Natural killer cell (primary cell): ENCODE measurements around the gene STAT5A. TPM values are rescaled to one million over a fixed set of nuclear protein-coding genes. Genes with fewer than 3 reads are reported as not detected.
A peak's percentile ranks its signal among the peaks of the same experiment; 100 is the strongest.

ENCODE experiments used
- ATAC-seq, 3 donors: fragments of 150-1000 bp in 2 of 3; fragments of 200-7000 bp in 1 of 3; cut with Tn5 transposase; 1 replicate in 1 of 3; 2 replicates in 2 of 3; pipeline ENCODE4 v1.10.0; 2021; ENCODE audit warnings: mild to moderate bottlenecking in 2 of 3, moderate library complexity in 2 of 3
- DNase-seq, 2 donors: peaks; one replicate each; pipeline versions ENCODE4 v3.0.0 to v3.0.0-alpha.2; 2013 to 2021; ENCODE audit warnings: mixed read lengths in 1 of 2
- H3K27ac ChIP-seq: one replicate; pipeline ENCODE4 v1.5.1; 2013; ENCODE audit warnings: mild to moderate bottlenecking, low read length
- H3K27me3 ChIP-seq: one replicate; pipeline ENCODE4 v1.6.1; 2013; ENCODE audit warnings: low read length; ENCODE audit not compliant: control insufficient read depth, insufficient read depth
- H3K36me3 ChIP-seq: one replicate; pipeline ENCODE4 v1.6.1; 2013; ENCODE audit warnings: low read length; ENCODE audit not compliant: control insufficient read depth, insufficient read depth
- H3K4me1 ChIP-seq: one replicate; pipeline ENCODE4 v1.6.1; 2013; ENCODE audit warnings: low read length; ENCODE audit not compliant: control insufficient read depth, insufficient read depth
- H3K4me3 ChIP-seq: one replicate; pipeline ENCODE4 v1.5.1; 2013; ENCODE audit warnings: low read length
- H3K9me3 ChIP-seq: one replicate; pipeline ENCODE4 v1.6.1; 2013; ENCODE audit warnings: low read length; ENCODE audit not compliant: control insufficient read depth, insufficient read depth
- H3K27ac Mint-ChIP-seq, 2 donors: one replicate each; pipeline ENCODE4 v1.8.0; 2022; ENCODE audit warnings: mild to moderate bottlenecking in 2 of 2, mixed read lengths in 2 of 2, moderate library complexity in 1 of 2
- H3K27me3 Mint-ChIP-seq, 2 donors: one replicate each; pipeline ENCODE4 v1.8.0; 2022; ENCODE audit warnings: low read depth in 2 of 2, mixed read lengths in 2 of 2
- H3K36me3 Mint-ChIP-seq: one replicate; pipeline ENCODE4 v1.8.0; 2022; ENCODE audit warnings: mixed read lengths
- H3K4me1 Mint-ChIP-seq, 2 donors: one replicate each; pipeline ENCODE4 v1.8.0; 2022; ENCODE audit warnings: mixed read lengths in 2 of 2
- H3K4me3 Mint-ChIP-seq: one replicate; pipeline ENCODE4 v1.8.0; 2022; ENCODE audit warnings: mild to moderate bottlenecking, moderate library complexity, mixed read lengths
- H3K9me3 Mint-ChIP-seq, 2 donors: one replicate each; pipeline ENCODE4 v1.8.0; 2022; ENCODE audit warnings: mixed read lengths in 2 of 2
- WGBS: methylation state at CpG from one replicate; pipeline ENCODE4 v1.1.7; 2013; ENCODE audit warnings: missing lambda C conversion rate; ENCODE audit not compliant: insufficient coverage; 5-methylcytosine and 5-hydroxymethylcytosine counted together
- intact Hi-C: fragments of 100-400 bp; cut with micrococcal nuclease; formaldehyde crosslinking; loops from one replicate; pipeline ENCODE4 v1.14.2; 2022
- total RNA-seq, 4 donors: library from RNA; stranded (reverse); fragments of 120-200 nt in 1 of 4; gene quantifications; one replicate each; pipeline versions ENCODE4 v1.2.3 to v1.2.4, GENCODE V29; 2013 to 2022
- TF ChIP-seq, protein P1 (sequence below): fragments of 200-600 bp; IDR thresholded peaks from one replicate; pipeline ENCODE4 v1.8.0; 2022; ENCODE audit warnings: antibody characterized with exemption

STAT5A gene
- total RNA-seq, 3 donors from 2014 or later (not counting 1 experiment from before 2014, with no cell fraction given): 112 to 135 (median 117) TPM

DNA sequence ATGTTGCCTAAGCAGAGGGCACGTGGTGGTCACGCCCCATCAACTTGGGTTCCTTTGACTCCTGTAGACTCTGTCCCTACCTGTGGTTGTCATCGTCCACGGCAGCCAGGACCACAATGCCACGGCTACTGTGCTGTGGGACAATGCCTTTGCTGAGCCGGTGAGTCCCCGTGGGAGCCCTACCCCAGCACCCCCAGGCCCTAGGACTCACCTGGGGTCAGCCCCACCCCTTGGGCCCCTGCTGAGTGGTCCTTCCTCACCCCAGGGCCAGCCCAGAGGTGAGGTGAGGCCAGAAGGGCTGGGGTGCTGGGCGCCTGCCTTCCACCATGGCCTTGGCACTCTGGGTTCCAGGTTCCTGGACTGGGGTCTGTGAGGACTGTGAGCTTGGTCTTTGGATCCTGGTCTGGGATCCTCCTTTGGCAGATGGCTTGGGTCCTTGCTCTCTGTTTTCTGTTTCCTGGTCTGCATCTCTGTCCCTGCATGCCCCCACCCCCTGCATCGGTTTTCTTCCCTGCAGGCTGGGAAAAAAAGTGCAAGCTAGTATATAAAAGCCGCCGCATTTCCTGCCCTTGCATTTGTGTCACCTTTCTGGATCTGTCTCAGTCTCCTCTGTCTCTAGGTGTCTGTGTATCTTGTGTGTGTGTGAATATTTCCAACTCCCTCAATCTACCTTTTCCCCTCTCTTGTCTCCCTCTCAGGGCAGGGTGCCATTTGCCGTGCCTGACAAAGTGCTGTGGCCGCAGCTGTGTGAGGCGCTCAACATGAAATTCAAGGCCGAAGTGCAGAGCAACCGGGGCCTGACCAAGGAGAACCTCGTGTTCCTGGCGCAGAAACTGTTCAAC is 17.5 kb downstream of the STAT5A start:
- no peaks in the 10 kb centered on the region for H3K9me3 Mint-ChIP-seq
- no peaks in the 10 kb centered on the region for H3K27me3 Mint-ChIP-seq
- Histone ChIP-seq H3K36me3 (peaks cover 79% of the 10 kb centered on the region), H3K9me3 (no peaks in the 10 kb centered on the region), H3K27ac (no peak overlapping the region), H3K4me1 (no peaks in the 10 kb centered on the region), H3K27me3 (no peaks in the 10 kb centered on the region), H3K4me3 (no peak overlapping the region)
- 93% methylated on average over 15 of the region's 18 CpGs for WGBS
- H3K4me1 Mint-ChIP-seq: peaks cover 0 to 4% of the 10 kb centered on the region in 2 donors
- no peak for ATAC-seq
- peak in 1 of 2 donors; percentile 61 for DNase-seq
- intact Hi-C loops: no loop called here
- peaks cover 16% of the 10 kb centered on the region for H3K36me3 Mint-ChIP-seq
- H3K4me3 Mint-ChIP-seq: no peak overlapping the region
- TF ChIP-seq, protein P1, sequence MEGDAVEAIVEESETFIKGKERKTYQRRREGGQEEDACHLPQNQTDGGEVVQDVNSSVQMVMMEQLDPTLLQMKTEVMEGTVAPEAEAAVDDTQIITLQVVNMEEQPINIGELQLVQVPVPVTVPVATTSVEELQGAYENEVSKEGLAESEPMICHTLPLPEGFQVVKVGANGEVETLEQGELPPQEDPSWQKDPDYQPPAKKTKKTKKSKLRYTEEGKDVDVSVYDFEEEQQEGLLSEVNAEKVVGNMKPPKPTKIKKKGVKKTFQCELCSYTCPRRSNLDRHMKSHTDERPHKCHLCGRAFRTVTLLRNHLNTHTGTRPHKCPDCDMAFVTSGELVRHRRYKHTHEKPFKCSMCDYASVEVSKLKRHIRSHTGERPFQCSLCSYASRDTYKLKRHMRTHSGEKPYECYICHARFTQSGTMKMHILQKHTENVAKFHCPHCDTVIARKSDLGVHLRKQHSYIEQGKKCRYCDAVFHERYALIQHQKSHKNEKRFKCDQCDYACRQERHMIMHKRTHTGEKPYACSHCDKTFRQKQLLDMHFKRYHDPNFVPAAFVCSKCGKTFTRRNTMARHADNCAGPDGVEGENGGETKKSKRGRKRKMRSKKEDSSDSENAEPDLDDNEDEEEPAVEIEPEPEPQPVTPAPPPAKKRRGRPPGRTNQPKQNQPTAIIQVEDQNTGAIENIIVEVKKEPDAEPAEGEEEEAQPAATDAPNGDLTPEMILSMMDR: no peak
- H3K27ac Mint-ChIP-seq: no peak overlapping the region

DNA sequence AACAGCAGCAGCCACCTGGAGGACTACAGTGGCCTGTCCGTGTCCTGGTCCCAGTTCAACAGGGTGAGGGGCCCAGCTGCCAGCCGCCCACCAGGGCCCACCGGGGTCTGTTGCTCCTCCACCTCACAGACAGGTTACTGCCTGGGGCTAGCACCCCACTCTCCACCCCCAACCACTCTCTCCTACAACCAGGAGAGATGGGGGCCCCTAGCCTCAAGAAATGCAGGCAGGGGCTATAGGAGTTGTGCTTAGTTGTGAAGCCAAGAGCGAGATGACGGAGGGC is 18.0 kb downstream of the STAT5A start:
- Mint-ChIP-seq H3K9me3 (no peaks in the 10 kb centered on the region), H3K36me3 (peaks cover 16% of the 10 kb centered on the region), H3K27ac (no peak overlapping the region), H3K4me3 (no peak overlapping the region), H3K4me1 (peaks cover 0 to 8% of the 10 kb centered on the region in 2 donors), H3K27me3 (no peaks in the 10 kb centered on the region)
- DNase-seq (no peak), ATAC-seq (no peak)
- no peaks in the 10 kb centered on the region for H3K4me1 ChIP-seq
- TF ChIP-seq, protein P1: no peak
- no peaks in the 10 kb centered on the region for H3K27me3 ChIP-seq
- H3K36me3 ChIP-seq: peaks cover 79% of the 10 kb centered on the region
- H3K4me3 ChIP-seq: no peak overlapping the region
- intact Hi-C loops: no loop called here
- no peak overlapping the region for H3K27ac ChIP-seq
- H3K9me3 ChIP-seq: no peaks in the 10 kb centered on the region
- 94% methylated on average over 5 of the region's 5 CpGs for WGBS

DNA sequence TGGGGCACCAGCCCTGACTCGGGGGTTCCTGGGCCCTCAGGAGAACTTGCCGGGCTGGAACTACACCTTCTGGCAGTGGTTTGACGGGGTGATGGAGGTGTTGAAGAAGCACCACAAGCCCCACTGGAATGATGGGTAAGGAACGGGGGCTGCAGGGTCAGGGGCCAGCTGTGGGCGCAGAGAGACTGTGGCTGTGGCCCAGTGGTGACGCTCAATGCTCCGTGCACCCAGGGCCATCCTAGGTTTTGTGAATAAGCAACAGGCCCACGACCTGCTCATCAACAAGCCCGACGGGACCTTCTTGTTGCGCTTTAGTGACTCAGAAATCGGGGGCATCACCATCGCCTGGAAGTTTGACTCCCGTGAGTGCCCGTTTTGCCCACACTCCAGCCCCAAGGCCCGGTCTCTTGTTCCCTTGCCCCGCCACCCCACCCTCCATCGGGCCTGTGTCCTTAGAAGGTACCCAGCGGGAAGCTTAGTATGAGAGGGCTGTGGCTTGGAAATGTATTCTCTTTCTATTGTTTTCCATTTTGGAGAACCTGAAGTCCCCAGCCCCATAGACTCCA is 19.1 kb downstream of the STAT5A start:
- H3K27me3 ChIP-seq: no peaks in the 10 kb centered on the region
- peaks cover 8% of the 10 kb centered on the region for H3K4me1 ChIP-seq
- ATAC-seq (no peak), DNase-seq (no peak)
- Mint-ChIP-seq H3K9me3 (no peaks in the 10 kb centered on the region), H3K36me3 (peaks cover 9% of the 10 kb centered on the region), H3K27ac (no peak overlapping the region), H3K4me3 (no peak overlapping the region), H3K4me1 (peaks cover 0 to 19% of the 10 kb centered on the region in 2 donors), H3K27me3 (no peaks in the 10 kb centered on the region)
- WGBS: 92% methylated on average over 19 of the region's 19 CpGs
- intact Hi-C loops: no loop called here
- no peak overlapping the region for H3K4me3 ChIP-seq
- no peaks in the 10 kb centered on the region for H3K9me3 ChIP-seq
- H3K27ac ChIP-seq: no peak overlapping the region
- TF ChIP-seq, protein P1: no peak
- H3K36me3 ChIP-seq: peaks cover 70% of the 10 kb centered on the region
